Transverse colon (tissue), 4 donors: ENCODE measurements around the gene LMNA. TPM values are rescaled to one million over a fixed set of nuclear protein-coding genes. Genes with fewer than 3 reads are reported as not detected.

ENCODE experiments used
- DNase-seq: peaks from one replicate; pipeline ENCODE4 v3.0.0-alpha.2; 2019
- H3K27ac ChIP-seq, 4 donors: fragments of 200-600 bp; sonication (generic); 2 replicates each; pipeline ENCODE4 v1.5.1; 2016 to 2018; ENCODE audit warnings: inconsistent platforms in 4 of 4
- H3K27me3 ChIP-seq: fragments of 200-600 bp; sonication (generic); 2 replicates; pipeline ENCODE4 v1.5.1; 2017; ENCODE audit warnings: inconsistent platforms
- H3K36me3 ChIP-seq, 4 donors: fragments of 200-600 bp; sonication (generic); 2 replicates each; pipeline ENCODE4 v1.5.1; 2017 to 2019; ENCODE audit warnings: inconsistent platforms in 4 of 4
- H3K4me1 ChIP-seq, 4 donors: fragments of 200-600 bp; sonication (generic); 2 replicates each; pipeline ENCODE4 v1.5.1; 2017 to 2020; ENCODE audit warnings: inconsistent platforms in 4 of 4
- H3K4me3 ChIP-seq, 4 donors: fragments of 200-600 bp; sonication (generic); 1 replicate in 1 of 4; 2 replicates in 3 of 4; pipeline versions ENCODE4 v1.5.1 to v1.6.1; 2017 to 2019; ENCODE audit warnings: inconsistent platforms in 4 of 4
- H3K9me3 ChIP-seq, 2 donors: fragments of 200-600 bp; sonication (generic); 2 replicates each; pipeline ENCODE4 v1.5.1; 2017 to 2019; ENCODE audit warnings: inconsistent platforms in 2 of 2
- CTCF ChIP-seq, 5 experiments: fragments of 200-600 bp in 3 of 5; fragments of 450-650 bp in 2 of 5; sonication (generic) in 3 of 5; IDR thresholded peaks; 1 replicate in 2 of 5; 2 replicates in 3 of 5; pipeline ENCODE4 v1.5.1; 2016 to 2017; ENCODE audit warnings: antibody characterized with exemption in 5 of 5, inconsistent platforms in 3 of 5, mild to moderate bottlenecking in 2 of 5, moderate library complexity in 1 of 5
- EP300 ChIP-seq: sonication (generic); formaldehyde crosslinking; IDR thresholded peaks from one replicate; pipeline ENCODE4 v1.6.1; 2017; ENCODE audit warnings: antibody characterized with exemption, low read depth
- POLR2A ChIP-seq: fragments of 450-650 bp; IDR thresholded peaks from one replicate; pipeline ENCODE4 v1.6.1; 2016; ENCODE audit warnings: antibody characterized with exemption, mild to moderate bottlenecking, moderate library complexity
- POLR2AphosphoS5 ChIP-seq, 3 donors: sonication (generic); formaldehyde crosslinking; IDR thresholded peaks; one replicate each; pipeline ENCODE4 v1.6.1; 2016; ENCODE audit warnings: antibody characterized with exemption in 3 of 3
- WGBS, 2 donors: methylation state at CpG; one replicate each; pipeline ENCODE4 v1.1.5; 2018; ENCODE audit warnings: low coverage in 1 of 2; 5-methylcytosine and 5-hydroxymethylcytosine counted together
- in situ Hi-C, 4 donors: fragments of 200-750 bp; cut with MboI; loops; one replicate each; pipeline versions ENCODE4 v1.15.0 to v1.15.1; 2017; ENCODE audit warnings: low sequenced_read_pairs in 3 of 4, low pct_ligation_motif_present in 1 of 4, low pct_unique_long_range_greater_than_20kb in 1 of 4
- intact Hi-C: fragments of 100-400 bp; cut with DNase I; formaldehyde crosslinking; loops from one replicate; pipeline ENCODE4 v1.15.1; 2023; ENCODE audit warnings: low total_unique reads
- total RNA-seq, 4 donors: library from RNA; depleted of rRNA; stranded (reverse); fragments of >200 nt; gene quantifications; one replicate each; pipeline ENCODE4 v1.1.0, GENCODE V29; 2016

LMNA gene
- total RNA-seq, 4 donors from 2014 or later: 300 to 999 (median 324) TPM

GRCh38 chr1:156149374-156150332 lies 35.1 kb downstream of the LMNA start:
- Histone ChIP-seq H3K4me1 (peaks cover 10 to 23% (median 18%) of the 10 kb centered on the region in 4 donors), H3K4me3 (no peak overlapping the region), H3K27ac (peak overlapping the region in 2 of 4 donors; percentile 28 to 65), H3K36me3 (no peaks in the 10 kb centered on the region), H3K27me3 (no peaks in the 10 kb centered on the region), H3K9me3 (no peaks in the 10 kb centered on the region)
- in situ Hi-C loops (loop anchor here in 3 of 4 donors (5.0 kb wide), 2 partner anchors 73 to 78 kb away; no protein-coding TSS in a partner anchor), intact Hi-C loops (no loop called here)
- WGBS, 2 donors: 38 to 40% methylated on average over 4 to 19 of the region's 20 CpGs
- TF ChIP-seq POLR2A: no peak
- DNase-seq: peak; percentile 58

GRCh38 chr1:156150333-156151011 lies 36.0 kb downstream of the LMNA start:
- no peaks in the 10 kb centered on the region for H3K27me3 ChIP-seq
- TF ChIP-seq CTCF (IDR thresholded peaks at IDR 0.05): no peak
- no peak for TF ChIP-seq POLR2AphosphoS5 (IDR thresholded peaks at IDR 0.05)
- no peak for TF ChIP-seq POLR2A
- TF ChIP-seq EP300: no peak
- in situ Hi-C loops (no loop called here), intact Hi-C loops (no loop called here)
- 56% methylated on average over 9 of the region's 10 CpGs; no CpG with 5 or more reads in 1 of the 2 donors for WGBS, 2 donors
- peaks cover 10 to 23% (median 18%) of the 10 kb centered on the region in 4 donors for H3K4me1 ChIP-seq
- peak overlapping the region in 2 of 4 donors; percentile 28 to 39 for H3K27ac ChIP-seq
- no peak for DNase-seq
- no peaks in the 10 kb centered on the region for H3K9me3 ChIP-seq
- no peak overlapping the region for H3K4me3 ChIP-seq
- H3K36me3 ChIP-seq: no peaks in the 10 kb centered on the region

GRCh38 chr1:156151093-156151688 lies 36.7 kb downstream of the LMNA start:
- in situ Hi-C loops (no loop called here), intact Hi-C loops (no loop called here)
- Histone ChIP-seq H3K4me1 (peaks cover 9 to 16% (median 14%) of the 10 kb centered on the region in 4 donors), H3K4me3 (no peak overlapping the region), H3K9me3 (no peaks in the 10 kb centered on the region), H3K27ac (peak overlapping the region in 2 of 4 donors; percentile 28 to 39), H3K27me3 (no peaks in the 10 kb centered on the region), H3K36me3 (no peaks in the 10 kb centered on the region)
- DNase-seq: peak; percentile 43
- 62% methylated on average over 6 of the region's 6 CpGs; no CpG with 5 or more reads in 1 of the 2 donors for WGBS, 2 donors
- no peak for TF ChIP-seq POLR2A
- no peak for TF ChIP-seq POLR2AphosphoS5 (IDR thresholded peaks at IDR 0.05)
- no peak for TF ChIP-seq CTCF (IDR thresholded peaks at IDR 0.05)
- no peak for TF ChIP-seq EP300

GRCh38 chr1:156152628-156153027 lies 38.1 kb downstream of the LMNA start:
- in situ Hi-C loops (no loop called here), intact Hi-C loops (no loop called here)
- TF ChIP-seq POLR2A: no peak
- no peak for TF ChIP-seq CTCF (IDR thresholded peaks at IDR 0.05)
- no peak for TF ChIP-seq EP300
- TF ChIP-seq POLR2AphosphoS5 (IDR thresholded peaks at IDR 0.05): no peak

More at GRCh38 chr1:156152628-156153027, 38.1 kb downstream of the LMNA start:
- 75 to 80% methylated on average over 1 to 5 of the region's 5 CpGs for WGBS, 2 donors
- Histone ChIP-seq H3K36me3 (no peaks in the 10 kb centered on the region), H3K4me1 (peaks cover 0 to 7% (median 5%) of the 10 kb centered on the region in 4 donors), H3K4me3 (no peak overlapping the region), H3K27me3 (no peaks in the 10 kb centered on the region), H3K9me3 (no peaks in the 10 kb centered on the region), H3K27ac (no peak overlapping the region)
- no peak for DNase-seq
